Type B pancreatic cell (in vitro differentiated cells): ENCODE data around the gene MESD. TPM values are rescaled to one million over a fixed set of nuclear protein-coding genes. Genes with fewer than 3 reads are reported as not detected.

Experiments used
- DNase-seq: peaks from one replicate; pipeline ENCODE4 v3.0.0; 2021; ENCODE audit warnings: mixed read lengths; ENCODE audit not compliant: unreplicated experiment; ENCODE audit errors: extremely low spot score
- H3K27ac Mint-ChIP-seq: 2 replicates; pipeline ENCODE4 v1.8.0; 2021; ENCODE audit warnings: mild to moderate bottlenecking, mixed read lengths
- H3K27me3 Mint-ChIP-seq: 2 replicates; pipeline ENCODE4 v1.8.0; 2021; ENCODE audit warnings: mixed read lengths
- H3K36me3 Mint-ChIP-seq: 2 replicates; pipeline ENCODE4 v1.8.0; 2021; ENCODE audit warnings: mixed read lengths
- H3K4me1 Mint-ChIP-seq: one replicate; pipeline ENCODE4 v1.8.0; 2021; ENCODE audit warnings: mixed read lengths; ENCODE audit not compliant: unreplicated experiment
- H3K4me3 Mint-ChIP-seq: 2 replicates; pipeline ENCODE4 v1.8.0; 2021; ENCODE audit warnings: mild to moderate bottlenecking, mixed read lengths
- H3K9me3 Mint-ChIP-seq: 2 replicates; pipeline ENCODE4 v1.8.0; 2021; ENCODE audit warnings: mixed read lengths
- total RNA-seq: library from RNA; stranded (reverse); gene quantifications from 2 replicates; pipeline ENCODE4 v1.2.1, GENCODE V29; 2021; ENCODE audit warnings: low replicate concordance
- TF ChIP-seq, protein P1 (sequence below): fragments of 200-600 bp; sonication (generic); conservative IDR thresholded peaks from 2 replicates; pipeline ENCODE4 v1.5.0; 2021; ENCODE audit warnings: antibody characterized with exemption, mild to moderate bottlenecking

The MESD gene
- total RNA-seq, 1 donor from 2014 or later: 36.6 TPM

DNA sequence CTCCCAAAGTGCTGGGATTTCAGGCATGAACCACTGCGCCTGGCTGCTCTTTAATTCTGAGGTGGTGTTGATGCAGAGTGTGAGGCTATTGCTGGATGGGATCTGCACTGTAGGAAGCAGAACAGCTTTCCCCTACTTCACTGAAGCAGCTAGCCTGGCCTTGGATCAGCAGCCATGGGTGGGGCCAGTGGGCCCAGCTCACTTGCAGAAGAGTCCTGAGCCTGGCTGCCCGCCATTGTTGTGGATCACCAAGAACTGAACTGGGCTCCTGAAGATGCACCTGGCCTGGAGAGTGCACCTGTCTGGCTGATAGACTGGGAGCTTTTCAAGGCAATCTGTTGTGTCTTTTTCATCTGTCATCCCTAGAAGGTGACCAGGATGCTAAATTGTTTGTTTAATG lies 23.0 kb upstream of the MESD start:
- Mint-ChIP-seq H3K27me3 (no peaks in the 10 kb centered on the region), H3K27ac (no peak overlapping the region), H3K4me1 (peaks cover 12% of the 10 kb centered on the region), H3K4me3 (no peak overlapping the region), H3K36me3 (no peaks in the 10 kb centered on the region), H3K9me3 (no peaks in the 10 kb centered on the region)
- no peak for DNase-seq
- TF ChIP-seq, protein P1, sequence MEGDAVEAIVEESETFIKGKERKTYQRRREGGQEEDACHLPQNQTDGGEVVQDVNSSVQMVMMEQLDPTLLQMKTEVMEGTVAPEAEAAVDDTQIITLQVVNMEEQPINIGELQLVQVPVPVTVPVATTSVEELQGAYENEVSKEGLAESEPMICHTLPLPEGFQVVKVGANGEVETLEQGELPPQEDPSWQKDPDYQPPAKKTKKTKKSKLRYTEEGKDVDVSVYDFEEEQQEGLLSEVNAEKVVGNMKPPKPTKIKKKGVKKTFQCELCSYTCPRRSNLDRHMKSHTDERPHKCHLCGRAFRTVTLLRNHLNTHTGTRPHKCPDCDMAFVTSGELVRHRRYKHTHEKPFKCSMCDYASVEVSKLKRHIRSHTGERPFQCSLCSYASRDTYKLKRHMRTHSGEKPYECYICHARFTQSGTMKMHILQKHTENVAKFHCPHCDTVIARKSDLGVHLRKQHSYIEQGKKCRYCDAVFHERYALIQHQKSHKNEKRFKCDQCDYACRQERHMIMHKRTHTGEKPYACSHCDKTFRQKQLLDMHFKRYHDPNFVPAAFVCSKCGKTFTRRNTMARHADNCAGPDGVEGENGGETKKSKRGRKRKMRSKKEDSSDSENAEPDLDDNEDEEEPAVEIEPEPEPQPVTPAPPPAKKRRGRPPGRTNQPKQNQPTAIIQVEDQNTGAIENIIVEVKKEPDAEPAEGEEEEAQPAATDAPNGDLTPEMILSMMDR: no peak

DNA sequence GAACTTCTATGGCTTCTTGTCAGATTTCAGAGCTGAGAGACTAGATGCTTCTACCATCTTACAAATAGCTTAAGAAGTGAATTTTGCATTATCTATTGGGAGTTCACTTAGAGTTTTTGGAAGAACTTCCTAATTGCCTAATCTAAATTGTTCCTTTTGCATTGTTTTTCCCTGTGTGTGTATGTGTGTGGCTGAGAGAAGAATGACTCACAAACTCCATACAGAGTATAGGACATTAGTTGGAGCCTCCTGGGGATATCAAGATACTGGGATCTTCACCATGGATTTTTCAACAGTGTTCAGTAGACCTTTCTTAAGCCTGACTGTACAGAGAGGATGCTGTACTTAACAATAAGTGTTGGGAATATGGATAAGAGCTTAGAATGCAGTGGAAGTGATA lies 22.0 kb upstream of the MESD start:
- TF ChIP-seq, protein P1: no peak
- Mint-ChIP-seq H3K27me3 (no peaks in the 10 kb centered on the region), H3K4me1 (peaks cover 12% of the 10 kb centered on the region), H3K4me3 (no peak overlapping the region), H3K27ac (no peak overlapping the region), H3K9me3 (no peaks in the 10 kb centered on the region), H3K36me3 (no peaks in the 10 kb centered on the region)
- no peak for DNase-seq

DNA sequence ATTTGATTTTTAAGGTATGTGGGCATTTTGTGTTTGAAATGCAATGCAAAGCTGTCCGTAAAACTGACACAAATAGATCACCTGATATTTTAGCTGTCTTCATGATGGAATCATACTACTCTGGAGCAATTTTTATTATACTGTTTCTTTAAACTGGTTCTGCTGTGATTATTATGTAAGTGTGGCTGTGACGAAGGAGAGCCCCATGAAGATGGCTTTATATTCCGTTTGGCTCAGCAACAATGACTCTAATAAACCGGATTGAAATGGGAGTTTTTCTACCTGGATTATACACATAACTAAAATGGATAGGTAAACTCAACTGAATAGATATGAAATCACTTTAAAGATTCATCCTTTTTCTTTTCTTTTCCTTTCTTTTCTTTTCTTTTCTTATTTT lies 20.5 kb upstream of the MESD start:
- Mint-ChIP-seq H3K4me1 (peaks cover 20% of the 10 kb centered on the region), H3K27ac (no peak overlapping the region), H3K4me3 (no peak overlapping the region), H3K27me3 (no peaks in the 10 kb centered on the region), H3K9me3 (no peaks in the 10 kb centered on the region), H3K36me3 (no peaks in the 10 kb centered on the region)
- TF ChIP-seq, protein P1: no peak
- no peak for DNase-seq

DNA sequence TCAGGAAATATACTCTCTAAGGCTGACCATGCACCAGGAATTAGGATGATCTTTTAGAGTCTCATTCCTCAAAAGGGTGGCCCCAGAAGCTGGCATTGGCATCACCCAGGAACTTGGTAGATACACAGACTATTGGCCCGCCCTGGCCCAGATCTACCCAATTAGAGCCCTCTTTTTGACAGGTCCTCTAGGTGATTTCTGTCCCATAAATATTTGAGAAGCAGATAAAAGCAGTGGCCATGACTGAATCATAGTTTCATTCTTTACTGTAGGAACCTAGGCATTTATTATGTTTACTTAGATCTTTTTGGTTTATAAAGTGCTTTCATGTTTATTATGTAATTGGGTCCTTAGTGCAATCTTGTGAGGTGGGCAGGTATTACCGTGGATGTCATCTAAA lies 18.7 kb upstream of the MESD start:
- H3K4me3 Mint-ChIP-seq: no peak overlapping the region
- no peaks in the 10 kb centered on the region for H3K27me3 Mint-ChIP-seq
- H3K4me1 Mint-ChIP-seq: peaks cover 32% of the 10 kb centered on the region
- no peak for DNase-seq
- no peak overlapping the region for H3K27ac Mint-ChIP-seq
- no peaks in the 10 kb centered on the region for H3K9me3 Mint-ChIP-seq
- H3K36me3 Mint-ChIP-seq: peaks cover 10% of the 10 kb centered on the region
- TF ChIP-seq, protein P1: no peak

DNA sequence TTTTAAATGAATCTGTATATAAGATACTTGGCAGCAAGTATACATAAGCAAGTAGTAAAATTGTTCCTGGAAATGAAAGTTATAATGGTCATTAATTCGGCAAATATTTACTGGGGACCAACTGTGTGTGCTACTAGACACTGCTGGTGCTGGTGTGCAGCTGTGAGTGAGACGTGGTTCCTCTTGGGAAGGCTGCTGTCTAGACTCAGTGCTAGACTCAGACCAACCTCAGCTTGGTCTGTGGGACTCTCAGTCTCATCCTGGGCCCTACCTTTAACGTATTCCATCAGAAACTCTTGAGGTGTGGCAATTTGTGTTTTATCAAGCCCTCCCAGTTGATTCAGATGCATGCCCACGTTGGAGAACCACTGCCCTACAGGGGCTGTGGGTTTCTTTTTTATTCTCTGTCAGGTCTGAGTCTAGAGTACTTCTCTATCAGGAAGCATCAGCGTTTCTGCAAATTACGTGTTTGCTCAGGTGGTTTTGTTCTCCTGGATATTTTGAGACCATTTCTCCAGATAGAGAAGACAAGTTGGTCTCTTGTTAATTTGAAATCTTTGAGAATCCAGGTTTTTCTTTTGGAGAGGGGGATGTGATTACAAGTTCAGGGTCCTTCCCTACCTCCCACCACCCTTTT lies 17.9 kb upstream of the MESD start:
- Mint-ChIP-seq H3K27me3 (no peaks in the 10 kb centered on the region), H3K27ac (no peak overlapping the region), H3K4me1 (peaks cover 32% of the 10 kb centered on the region), H3K9me3 (no peaks in the 10 kb centered on the region), H3K4me3 (no peak overlapping the region), H3K36me3 (peaks cover 11% of the 10 kb centered on the region)
- TF ChIP-seq, protein P1: no peak
- DNase-seq: no peak

DNA sequence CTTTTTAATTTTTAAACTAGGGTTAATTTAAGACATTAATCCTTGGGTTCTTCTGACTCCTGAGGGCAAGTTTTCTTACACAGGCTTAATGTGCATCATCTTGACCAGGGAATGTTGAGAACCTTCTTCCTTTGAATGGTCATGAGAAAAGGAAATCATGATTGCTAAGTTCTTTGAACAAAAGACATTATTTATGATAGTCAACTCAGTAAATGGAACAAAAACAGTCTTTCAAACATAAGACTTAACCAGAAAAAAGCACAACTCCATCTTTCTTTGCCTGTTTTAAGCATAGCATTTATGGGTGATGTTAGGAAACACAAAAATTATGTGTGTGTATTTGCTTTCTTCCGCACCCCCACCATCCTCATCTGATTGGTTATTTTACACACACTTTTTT lies 16.5 kb upstream of the MESD start:
- DNase-seq: no peak
- Mint-ChIP-seq H3K27ac (no peak overlapping the region), H3K4me1 (peaks cover 32% of the 10 kb centered on the region), H3K9me3 (no peaks in the 10 kb centered on the region), H3K27me3 (no peaks in the 10 kb centered on the region), H3K36me3 (peaks cover 11% of the 10 kb centered on the region), H3K4me3 (no peak overlapping the region)
- TF ChIP-seq, protein P1: no peak
